ENCODE results near the gene VPS8.

GRCh38 chr3:184954251-184954650 is 142.3 kb downstream of the VPS8 start:
- no peak for TF ChIP-seq POLR2AphosphoS5 (IDR thresholded peaks at IDR 0.05; ENCODE audit: low read depth, low read length)
- TF ChIP-seq SPI1 (IDR thresholded peaks at IDR 0.05; ENCODE audit: low read depth, low read length): no peak
- TF ChIP-seq POLR2A (IDR thresholded peaks at IDR 0.05; ENCODE audit: low read depth, low read length): no peak
- no peak for TF ChIP-seq TAF1 (IDR thresholded peaks at IDR 0.05; ENCODE audit: low read depth, low read length)
- no peak for TF ChIP-seq PAX5 (IDR thresholded peaks at IDR 0.05; ENCODE audit: insufficient read depth, low read length, severe bottlenecking)
- no peak for TF ChIP-seq POU2F2 (IDR thresholded peaks at IDR 0.05; ENCODE audit: low read depth, low read length)

Data from GM12891 (cell line).